Uterus (tissue), 2 donors: ENCODE results near the gene AIF1L.

Source experiments
- POLR2A ChIP-seq, 2 donors: fragments of 450-650 bp; IDR thresholded peaks; one replicate each; pipeline ENCODE4 v1.6.1; 2016; ENCODE audit warnings: antibody characterized with exemption in 2 of 2, mild to moderate bottlenecking in 1 of 2, moderate library complexity in 1 of 2
- TF ChIP-seq, protein P1 (sequence below), 4 experiments: fragments of 200-600 bp in 2 of 4; fragments of 450-650 bp in 2 of 4; sonication (generic) in 2 of 4; IDR thresholded peaks; one replicate each; pipeline ENCODE4 v1.5.1; 2016 to 2019; ENCODE audit warnings: antibody characterized with exemption in 4 of 4, mild to moderate bottlenecking in 2 of 4, moderate library complexity in 1 of 4

DNA sequence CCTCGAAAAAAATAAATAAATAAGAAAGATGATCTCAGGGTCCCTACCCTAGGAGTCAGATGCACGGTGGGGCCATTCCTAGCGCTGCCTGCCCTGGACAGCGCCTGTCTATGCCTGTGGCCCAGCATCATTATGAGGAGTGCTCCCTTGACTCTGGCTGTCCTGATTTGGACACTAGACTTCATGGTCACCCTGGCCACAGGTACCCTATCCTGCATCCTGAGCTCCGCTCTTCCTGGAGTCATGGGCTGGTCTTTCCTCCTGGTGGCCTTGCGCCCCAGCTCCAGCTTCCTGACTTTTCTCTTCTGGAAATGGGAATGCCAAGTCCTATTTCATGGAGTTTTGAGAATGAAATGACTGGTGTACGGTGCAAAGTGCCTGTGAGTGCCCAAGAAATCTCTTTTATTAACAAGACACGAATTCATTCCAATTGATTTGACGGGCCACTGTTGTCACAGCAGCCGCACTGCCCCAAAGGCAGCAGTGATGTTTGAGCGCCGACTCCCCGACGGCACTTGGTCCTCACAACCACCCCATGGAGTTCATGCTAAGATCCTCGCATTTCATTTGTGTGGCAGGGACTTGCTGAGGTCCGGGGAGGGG is 564 bp upstream of the AIF1L start:
- TF ChIP-seq, protein P1, sequence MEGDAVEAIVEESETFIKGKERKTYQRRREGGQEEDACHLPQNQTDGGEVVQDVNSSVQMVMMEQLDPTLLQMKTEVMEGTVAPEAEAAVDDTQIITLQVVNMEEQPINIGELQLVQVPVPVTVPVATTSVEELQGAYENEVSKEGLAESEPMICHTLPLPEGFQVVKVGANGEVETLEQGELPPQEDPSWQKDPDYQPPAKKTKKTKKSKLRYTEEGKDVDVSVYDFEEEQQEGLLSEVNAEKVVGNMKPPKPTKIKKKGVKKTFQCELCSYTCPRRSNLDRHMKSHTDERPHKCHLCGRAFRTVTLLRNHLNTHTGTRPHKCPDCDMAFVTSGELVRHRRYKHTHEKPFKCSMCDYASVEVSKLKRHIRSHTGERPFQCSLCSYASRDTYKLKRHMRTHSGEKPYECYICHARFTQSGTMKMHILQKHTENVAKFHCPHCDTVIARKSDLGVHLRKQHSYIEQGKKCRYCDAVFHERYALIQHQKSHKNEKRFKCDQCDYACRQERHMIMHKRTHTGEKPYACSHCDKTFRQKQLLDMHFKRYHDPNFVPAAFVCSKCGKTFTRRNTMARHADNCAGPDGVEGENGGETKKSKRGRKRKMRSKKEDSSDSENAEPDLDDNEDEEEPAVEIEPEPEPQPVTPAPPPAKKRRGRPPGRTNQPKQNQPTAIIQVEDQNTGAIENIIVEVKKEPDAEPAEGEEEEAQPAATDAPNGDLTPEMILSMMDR (IDR thresholded peaks at IDR 0.05) = no peak
- no peak for TF ChIP-seq POLR2A (IDR thresholded peaks at IDR 0.05)
